AG09319 (cell line): ENCODE results near the gene ZBTB48.

ENCODE experiments used
- DNase-seq: peaks from one replicate; pipeline ENCODE4 v3.0.0-alpha.2; 2010; ENCODE audit warnings: low read depth; ENCODE audit errors: extremely low read depth
- CTCF ChIP-seq: IDR thresholded peaks from 2 replicates; pipeline ENCODE4 v1.5.1; 2011; ENCODE audit warnings: low read depth, mild to moderate bottlenecking, inconsistent platforms, low read length, moderate library complexity

ZBTB48 gene

GRCh38 chr1:6622396-6623152, 42.8 kb downstream of the ZBTB48 start:
- no peak for DNase-seq
- TF ChIP-seq CTCF, result no peak

GRCh38 chr1:6623269-6623965, 43.6 kb downstream of the ZBTB48 start:
- TF ChIP-seq CTCF, result no peak
- no peak for DNase-seq

GRCh38 chr1:6624710-6625583, 45.2 kb downstream of the ZBTB48 start, which contains the start of gene THAP3:
TSS of gene THAP3 (plus strand) at chr1:6624868. CDS start at chr1:6625219, 351 bp downstream.
- no peak for TF ChIP-seq CTCF
- no peak for DNase-seq

- no peak for TF ChIP-seq CTCF
- no peak for DNase-seq
Measured at GRCh38 chr1:6625584-6626149, 45.9 kb downstream of the ZBTB48 start.

- TF ChIP-seq CTCF, result no peak
- no peak for DNase-seq
Measured at GRCh38 chr1:6627031-6627430, 47.2 kb downstream of the ZBTB48 start.

GRCh38 chr1:6627841-6628545, 48.2 kb downstream of the ZBTB48 start:
- DNase-seq, result no peak
- no peak for TF ChIP-seq CTCF
